Lower lobe of right lung (tissue), 2 donors: ENCODE measurements around the gene TCF7L1. TPM values are rescaled to one million over a fixed set of nuclear protein-coding genes. Genes with fewer than 3 reads are reported as not detected.
"Not testable (repeated sequence)": the region's sequence is repeated elsewhere in the genome, so short reads cannot be mapped to it uniquely, and the experiment has no call there.

ENCODE experiments used
- ATAC-seq, 2 donors: fragments of 200-7000 bp; cut with Tn5 transposase; one replicate each; pipeline ENCODE4 v1.9.1; 2020 to 2022; ENCODE audit warnings: mild to moderate bottlenecking in 2 of 2, moderate library complexity in 2 of 2
- DNase-seq: peaks from one replicate; pipeline ENCODE4 v3.0.0-alpha.2; 2020
- H3K27ac ChIP-seq: fragments of 200-600 bp; one replicate; pipeline ENCODE4 v1.8.0; 2022
- H3K27me3 ChIP-seq: fragments of 200-600 bp; one replicate; pipeline ENCODE4 v1.8.0; 2022; ENCODE audit warnings: low read depth
- H3K36me3 ChIP-seq: fragments of 200-600 bp; one replicate; pipeline ENCODE4 v1.8.0; 2022; ENCODE audit warnings: mild to moderate bottlenecking
- H3K4me1 ChIP-seq: fragments of 200-600 bp; one replicate; pipeline ENCODE4 v1.8.0; 2022
- H3K4me3 ChIP-seq: fragments of 200-600 bp; one replicate; pipeline ENCODE4 v1.8.0; 2022; ENCODE audit warnings: mild to moderate bottlenecking
- H3K9me3 ChIP-seq: fragments of 200-600 bp; one replicate; pipeline ENCODE4 v1.8.0; 2022
- intact Hi-C: fragments of 100-400 bp; cut with DNase I; formaldehyde crosslinking; loops from one replicate; pipeline ENCODE4 v1.11.0; 2022
- total RNA-seq: library from RNA; stranded (reverse); fragmentation: NEBNext Ultra II Directional; extraction: Animal tissue kit (Norgen Biotek cat#: 25700); gene quantifications from one replicate; pipeline ENCODE4 v1.2.1, GENCODE V29; 2021
- TF ChIP-seq, protein P1 (sequence below): fragments of 200-600 bp; IDR thresholded peaks from one replicate; pipeline ENCODE4 v1.8.0; 2022; ENCODE audit warnings: antibody characterized with exemption, mild to moderate bottlenecking
- donor health status: DM: no; HTN: yes; CAD: no; lungs with severe emphysema.

The TCF7L1 gene
- total RNA-seq, 1 donor from 2014 or later, result 17.1 TPM

DNA sequence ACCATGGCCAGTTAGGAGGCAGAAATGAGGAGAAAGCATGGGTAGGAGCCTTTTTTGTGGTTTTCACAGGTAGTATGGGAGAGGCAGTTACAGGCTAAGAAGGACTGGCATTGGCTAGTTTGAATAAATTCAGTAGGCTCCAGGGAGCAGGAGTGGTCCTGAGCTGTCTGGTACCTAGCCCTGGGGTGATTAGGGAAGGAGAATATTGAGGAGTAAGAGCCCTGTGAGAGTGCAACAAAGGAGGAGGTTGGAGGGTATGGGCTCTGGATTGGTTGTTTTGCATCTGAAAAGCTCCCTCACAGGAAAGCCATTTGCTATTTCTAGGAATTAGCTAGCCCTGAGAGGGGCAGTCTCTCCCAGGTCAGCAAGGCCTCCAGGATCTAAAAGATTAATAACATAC is 13.3 kb upstream of the TCF7L1 start:
- intact Hi-C loops, result no loop called here

DNA sequence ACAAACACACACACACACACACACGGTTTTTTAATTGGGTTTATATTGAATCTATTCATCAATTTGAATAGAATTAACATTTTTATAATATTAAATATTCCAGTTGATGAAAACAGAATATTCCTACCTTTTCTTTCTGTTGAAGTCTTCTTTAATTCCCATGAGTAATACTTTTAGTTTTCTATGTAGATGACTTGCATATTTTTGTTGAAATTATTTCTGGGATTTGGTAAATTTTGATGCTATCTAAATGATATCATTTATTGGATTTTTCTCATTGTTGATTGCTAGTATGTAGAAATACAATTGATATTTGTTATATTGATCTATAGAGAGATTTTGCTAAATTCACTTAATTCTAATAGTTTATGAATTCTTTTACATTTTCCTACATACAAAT is 12.8 kb upstream of the TCF7L1 start:
- H3K4me1 ChIP-seq, result no peaks in the 10 kb centered on the region
- DNase-seq (no peak), ATAC-seq (no peak)
- no peaks in the 10 kb centered on the region for H3K9me3 ChIP-seq
- TF ChIP-seq, protein P1, sequence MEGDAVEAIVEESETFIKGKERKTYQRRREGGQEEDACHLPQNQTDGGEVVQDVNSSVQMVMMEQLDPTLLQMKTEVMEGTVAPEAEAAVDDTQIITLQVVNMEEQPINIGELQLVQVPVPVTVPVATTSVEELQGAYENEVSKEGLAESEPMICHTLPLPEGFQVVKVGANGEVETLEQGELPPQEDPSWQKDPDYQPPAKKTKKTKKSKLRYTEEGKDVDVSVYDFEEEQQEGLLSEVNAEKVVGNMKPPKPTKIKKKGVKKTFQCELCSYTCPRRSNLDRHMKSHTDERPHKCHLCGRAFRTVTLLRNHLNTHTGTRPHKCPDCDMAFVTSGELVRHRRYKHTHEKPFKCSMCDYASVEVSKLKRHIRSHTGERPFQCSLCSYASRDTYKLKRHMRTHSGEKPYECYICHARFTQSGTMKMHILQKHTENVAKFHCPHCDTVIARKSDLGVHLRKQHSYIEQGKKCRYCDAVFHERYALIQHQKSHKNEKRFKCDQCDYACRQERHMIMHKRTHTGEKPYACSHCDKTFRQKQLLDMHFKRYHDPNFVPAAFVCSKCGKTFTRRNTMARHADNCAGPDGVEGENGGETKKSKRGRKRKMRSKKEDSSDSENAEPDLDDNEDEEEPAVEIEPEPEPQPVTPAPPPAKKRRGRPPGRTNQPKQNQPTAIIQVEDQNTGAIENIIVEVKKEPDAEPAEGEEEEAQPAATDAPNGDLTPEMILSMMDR, result no peak
- H3K27me3 ChIP-seq, result no peaks in the 10 kb centered on the region
- no peak overlapping the region for H3K4me3 ChIP-seq
- H3K27ac ChIP-seq, result no peak overlapping the region
- H3K36me3 ChIP-seq, result no peaks in the 10 kb centered on the region
- intact Hi-C loops, result no loop called here

More for the DNA sequence above, 13.3 kb upstream of the TCF7L1 start:
- no peaks in the 10 kb centered on the region for H3K36me3 ChIP-seq
- H3K9me3 ChIP-seq, result no peaks in the 10 kb centered on the region
- no peak for ATAC-seq
- TF ChIP-seq, protein P1, result no peak
- no peak overlapping the region for H3K4me3 ChIP-seq
- H3K4me1 ChIP-seq, result no peaks in the 10 kb centered on the region
- no peak for DNase-seq
- H3K27me3 ChIP-seq, result no peaks in the 10 kb centered on the region
- no peak overlapping the region for H3K27ac ChIP-seq

DNA sequence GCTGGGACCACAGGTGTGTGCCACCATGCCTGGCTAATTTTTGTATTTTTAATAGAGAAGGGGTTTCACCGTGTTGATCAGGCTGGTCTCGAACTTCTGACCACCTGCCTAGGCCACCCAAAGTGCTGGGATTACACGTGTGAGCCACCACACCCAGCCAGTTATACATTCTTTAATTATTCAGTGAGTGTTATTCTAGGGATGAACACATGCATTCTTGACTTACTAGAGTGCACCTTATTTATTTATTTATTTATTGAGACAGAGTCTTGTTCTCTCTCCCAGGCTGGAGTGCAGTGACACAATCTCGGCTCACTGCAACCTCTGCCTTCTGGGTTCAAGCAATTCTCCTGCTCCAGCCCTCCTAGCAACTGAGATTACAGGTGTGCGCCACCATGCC is 6.7 kb upstream of the TCF7L1 start:
- H3K4me3 ChIP-seq, H3K36me3 ChIP-seq, DNase-seq, H3K9me3 ChIP-seq, H3K4me1 ChIP-seq, ATAC-seq, H3K27ac ChIP-seq, H3K27me3 ChIP-seq, intact Hi-C loops: not testable (repeated sequence)

DNA sequence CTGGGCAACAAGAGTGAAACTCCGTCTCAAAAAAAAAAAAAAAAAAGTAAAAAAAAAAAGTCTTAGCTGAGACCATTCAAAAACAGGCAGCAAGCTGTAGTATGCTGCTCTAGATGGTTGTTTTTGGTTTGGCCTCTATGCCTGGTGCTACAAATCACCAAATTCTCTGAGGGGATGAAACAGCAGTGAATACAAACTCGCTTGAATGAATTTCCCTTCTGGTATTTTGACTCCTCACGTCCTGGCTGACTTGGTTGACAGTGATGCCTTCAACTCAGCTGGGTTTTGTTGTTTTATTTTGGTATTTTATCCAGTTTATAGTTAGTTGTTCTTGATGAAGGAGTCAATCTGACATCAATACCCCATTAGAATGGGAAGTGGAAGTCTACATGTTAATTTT is 3.3 kb upstream of the TCF7L1 start:
- Histone ChIP-seq H3K4me3 (no peak overlapping the region), H3K4me1 (peaks cover 20% of the 10 kb centered on the region), H3K36me3 (no peaks in the 10 kb centered on the region), H3K9me3 (no peaks in the 10 kb centered on the region), H3K27me3 (peaks cover 8% of the 10 kb centered on the region), H3K27ac (no peak overlapping the region)
- no peak for ATAC-seq
- intact Hi-C loops, result no loop called here
- TF ChIP-seq, protein P1, result no peak
- no peak for DNase-seq

DNA sequence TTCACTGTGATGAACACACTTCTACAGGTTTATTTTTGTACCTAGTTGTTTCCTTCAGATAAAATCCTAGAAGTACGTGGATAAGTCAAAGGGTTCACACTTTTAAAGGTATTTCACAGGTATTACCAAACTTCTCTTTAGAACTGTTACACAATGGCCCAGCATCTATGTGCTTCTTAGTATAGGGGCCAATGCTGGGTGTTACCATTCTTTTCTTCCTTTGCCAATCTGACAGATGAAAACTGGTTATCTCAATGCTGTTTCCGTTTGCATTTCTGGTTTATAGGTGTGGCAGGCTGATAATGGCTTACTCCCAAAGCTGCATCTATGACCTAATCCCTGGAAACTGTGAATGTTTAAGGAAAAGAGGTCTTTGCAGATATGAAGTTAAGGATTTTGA is 2.8 kb upstream of the TCF7L1 start:
- Histone ChIP-seq H3K27me3 (peaks cover 8% of the 10 kb centered on the region), H3K9me3 (no peaks in the 10 kb centered on the region), H3K4me3 (no peak overlapping the region), H3K4me1 (peaks cover 20% of the 10 kb centered on the region), H3K36me3 (no peaks in the 10 kb centered on the region), H3K27ac (no peak overlapping the region)
- ATAC-seq (no peak), DNase-seq (no peak)
- TF ChIP-seq, protein P1, result no peak
- intact Hi-C loops, result no loop called here

DNA sequence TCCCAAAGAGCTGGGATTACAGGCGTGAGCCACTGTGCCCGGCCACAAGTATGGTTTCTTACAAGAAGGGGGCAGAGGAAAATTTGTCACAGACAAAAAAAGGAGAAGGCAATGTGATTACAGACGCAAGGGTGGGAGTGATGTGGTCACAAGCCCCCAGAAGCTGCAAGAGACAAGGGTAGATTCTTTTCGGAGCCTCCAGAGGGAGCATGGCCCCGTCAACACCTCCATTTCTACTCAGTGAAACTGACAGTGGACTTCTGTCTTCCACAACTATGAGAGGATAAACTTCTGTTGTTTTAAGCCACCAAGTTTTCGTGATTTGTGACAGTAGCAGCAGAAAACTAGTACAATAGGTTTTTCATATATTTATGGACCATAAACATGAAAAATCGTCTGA is 2.1 kb upstream of the TCF7L1 start:
- no peak for DNase-seq
- intact Hi-C loops, result no loop called here

More for the DNA sequence above, 2.1 kb upstream of the TCF7L1 start:
- Histone ChIP-seq H3K4me3 (no peak overlapping the region), H3K9me3 (no peaks in the 10 kb centered on the region), H3K36me3 (no peaks in the 10 kb centered on the region), H3K27me3 (peaks cover 8% of the 10 kb centered on the region), H3K4me1 (peaks cover 20% of the 10 kb centered on the region), H3K27ac (no peak overlapping the region)
- ATAC-seq, result no peak
- TF ChIP-seq, protein P1, result peak; percentile 39
